IPS-18c (cell line): ENCODE results near the gene ZNF423.

Experiments
- H3K4me3 ChIP-seq: 2 replicates; pipeline ENCODE4 v1.7.0; 2013; ENCODE audit warnings: low read depth, mild to moderate bottlenecking, low read length, moderate library complexity; ENCODE audit not compliant: insufficient read depth
- H3K9me3 ChIP-seq: one replicate; pipeline ENCODE4 v1.6.1; 2013; ENCODE audit warnings: mild to moderate bottlenecking, low read length, moderate library complexity; ENCODE audit not compliant: control insufficient read depth, insufficient read depth

Gene ZNF423

GRCh38 chr16:49499869-49500610 lies 355.9 kb downstream of the ZNF423 start:
- H3K9me3 ChIP-seq, result no peaks in the 10 kb centered on the region
- no peak overlapping the region for H3K4me3 ChIP-seq

- Histone ChIP-seq H3K9me3 (no peaks in the 10 kb centered on the region), H3K4me3 (no peak overlapping the region)
Measured at GRCh38 chr16:49499414-49499785, 356.5 kb downstream of the ZNF423 start.

GRCh38 chr16:49498666-49499413 lies 357.1 kb downstream of the ZNF423 start:
- no peak overlapping the region for H3K4me3 ChIP-seq
- H3K9me3 ChIP-seq, result no peaks in the 10 kb centered on the region

- Histone ChIP-seq H3K9me3 (peaks cover under 1% of the 10 kb centered on the region), H3K4me3 (no peak overlapping the region)
Measured at GRCh38 chr16:49498264-49498663, 357.6 kb downstream of the ZNF423 start.

GRCh38 chr16:49497466-49497865 lies 358.4 kb downstream of the ZNF423 start:
- Histone ChIP-seq H3K4me3 (no peak overlapping the region), H3K9me3 (peaks cover 3% of the 10 kb centered on the region)

GRCh38 chr16:49496656-49497055 lies 359.3 kb downstream of the ZNF423 start:
- Histone ChIP-seq H3K9me3 (peaks cover 3% of the 10 kb centered on the region), H3K4me3 (no peak overlapping the region)

GRCh38 chr16:49495596-49496355 lies 360.1 kb downstream of the ZNF423 start:
- H3K9me3 ChIP-seq, result peaks cover 3% of the 10 kb centered on the region
- no peak overlapping the region for H3K4me3 ChIP-seq

GRCh38 chr16:49494891-49495566 lies 360.9 kb downstream of the ZNF423 start:
- peaks cover 3% of the 10 kb centered on the region for H3K9me3 ChIP-seq
- no peak overlapping the region for H3K4me3 ChIP-seq

- Histone ChIP-seq H3K9me3 (peaks cover 3% of the 10 kb centered on the region), H3K4me3 (no peak overlapping the region)
Measured at GRCh38 chr16:49494474-49494873, 361.4 kb downstream of the ZNF423 start.

- Histone ChIP-seq H3K4me3 (no peak overlapping the region), H3K9me3 (peaks cover 3% of the 10 kb centered on the region)
Measured at GRCh38 chr16:49493836-49494235, 362.1 kb downstream of the ZNF423 start.

- Histone ChIP-seq H3K4me3 (no peak overlapping the region), H3K9me3 (peaks cover 3% of the 10 kb centered on the region)
Measured at GRCh38 chr16:49492896-49493626, 362.9 kb downstream of the ZNF423 start.

- Histone ChIP-seq H3K4me3 (no peak overlapping the region), H3K9me3 (peaks cover 3% of the 10 kb centered on the region)
Measured at GRCh38 chr16:49491771-49492761, 363.8 kb downstream of the ZNF423 start.

GRCh38 chr16:49491106-49491670 lies 364.7 kb downstream of the ZNF423 start:
- peaks cover 3% of the 10 kb centered on the region for H3K9me3 ChIP-seq

GRCh38 chr16:49490321-49490705 lies 365.6 kb downstream of the ZNF423 start:
- peaks cover 3% of the 10 kb centered on the region for H3K9me3 ChIP-seq
- no peak overlapping the region for H3K4me3 ChIP-seq

More at GRCh38 chr16:49491106-49491670, 364.7 kb downstream of the ZNF423 start:
- no peak overlapping the region for H3K4me3 ChIP-seq

- Histone ChIP-seq H3K9me3 (peaks cover 3% of the 10 kb centered on the region), H3K4me3 (no peak overlapping the region)
Measured at GRCh38 chr16:49489686-49490320, 366.1 kb downstream of the ZNF423 start.
